Measurements from ENCODE around the gene SLC24A4. TPM values are rescaled to one million over a fixed set of nuclear protein-coding genes. Genes with fewer than 3 reads are reported as not detected.

The SLC24A4 gene
- total RNA-seq, 1 donor from 2014 or later: 0.82 TPM

DNA sequence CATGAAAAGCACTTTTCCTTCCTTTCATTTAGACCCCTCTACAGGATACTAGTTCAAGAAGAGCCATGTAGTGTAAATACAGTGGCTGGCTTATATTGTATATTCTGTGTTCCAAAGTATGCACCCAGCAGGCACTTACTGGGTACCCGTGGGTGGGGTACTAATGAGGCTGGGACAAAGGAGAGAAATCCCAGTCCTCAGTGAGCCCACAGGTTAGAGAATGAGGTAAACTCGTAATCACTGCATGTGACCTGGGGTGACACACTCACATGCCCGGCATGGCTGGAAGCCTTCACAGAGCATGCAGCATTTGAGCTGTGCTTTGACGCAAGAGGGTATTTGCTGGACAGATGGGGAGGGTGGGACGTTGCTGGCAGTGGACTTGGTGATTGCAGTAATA is 17.1 kb downstream of the SLC24A4 start:
- H3K27me3 Mint-ChIP-seq: peaks cover 72% of the 10 kb centered on the region
- H3K36me3 Mint-ChIP-seq: peaks cover 3% of the 10 kb centered on the region
- no peaks in the 10 kb centered on the region for H3K4me1 Mint-ChIP-seq (ENCODE audit: unreplicated experiment)
- DNase-seq (ENCODE audit: extremely low spot score, unreplicated experiment): no peak
- TF ChIP-seq, protein P1, sequence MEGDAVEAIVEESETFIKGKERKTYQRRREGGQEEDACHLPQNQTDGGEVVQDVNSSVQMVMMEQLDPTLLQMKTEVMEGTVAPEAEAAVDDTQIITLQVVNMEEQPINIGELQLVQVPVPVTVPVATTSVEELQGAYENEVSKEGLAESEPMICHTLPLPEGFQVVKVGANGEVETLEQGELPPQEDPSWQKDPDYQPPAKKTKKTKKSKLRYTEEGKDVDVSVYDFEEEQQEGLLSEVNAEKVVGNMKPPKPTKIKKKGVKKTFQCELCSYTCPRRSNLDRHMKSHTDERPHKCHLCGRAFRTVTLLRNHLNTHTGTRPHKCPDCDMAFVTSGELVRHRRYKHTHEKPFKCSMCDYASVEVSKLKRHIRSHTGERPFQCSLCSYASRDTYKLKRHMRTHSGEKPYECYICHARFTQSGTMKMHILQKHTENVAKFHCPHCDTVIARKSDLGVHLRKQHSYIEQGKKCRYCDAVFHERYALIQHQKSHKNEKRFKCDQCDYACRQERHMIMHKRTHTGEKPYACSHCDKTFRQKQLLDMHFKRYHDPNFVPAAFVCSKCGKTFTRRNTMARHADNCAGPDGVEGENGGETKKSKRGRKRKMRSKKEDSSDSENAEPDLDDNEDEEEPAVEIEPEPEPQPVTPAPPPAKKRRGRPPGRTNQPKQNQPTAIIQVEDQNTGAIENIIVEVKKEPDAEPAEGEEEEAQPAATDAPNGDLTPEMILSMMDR (conservative IDR thresholded peaks at IDR 0.05): no peak
- no peak overlapping the region for H3K4me3 Mint-ChIP-seq
- peaks cover 12% of the 10 kb centered on the region for H3K9me3 Mint-ChIP-seq
- no peak overlapping the region for H3K27ac Mint-ChIP-seq

DNA sequence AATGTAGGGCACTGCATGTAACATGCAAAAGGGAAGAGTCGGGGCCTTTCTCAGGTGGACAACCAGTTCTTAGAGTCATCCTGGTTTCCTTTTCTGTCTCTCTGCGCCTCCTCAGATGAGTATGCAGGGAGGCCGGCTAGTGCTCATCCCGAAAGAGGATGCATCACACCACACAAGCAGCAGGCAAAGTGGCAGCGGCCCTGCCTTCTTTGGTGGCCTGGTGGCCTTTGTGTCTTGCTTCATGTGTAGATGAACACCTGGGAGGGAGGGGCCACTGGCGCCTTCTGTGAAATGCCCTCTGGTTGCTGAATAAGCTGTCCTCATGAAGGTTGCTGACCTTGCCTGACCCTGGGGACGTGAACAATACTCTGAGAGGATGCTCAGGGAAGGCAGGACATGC is 18.0 kb downstream of the SLC24A4 start:
- no peaks in the 10 kb centered on the region for H3K4me1 Mint-ChIP-seq (ENCODE audit: unreplicated experiment)
- TF ChIP-seq, protein P1 (conservative IDR thresholded peaks at IDR 0.05): no peak
- peaks cover 3% of the 10 kb centered on the region for H3K36me3 Mint-ChIP-seq
- no peak for DNase-seq (ENCODE audit: extremely low spot score, unreplicated experiment)
- H3K27me3 Mint-ChIP-seq: peaks cover 77% of the 10 kb centered on the region
- no peak overlapping the region for H3K27ac Mint-ChIP-seq
- peaks cover 12% of the 10 kb centered on the region for H3K9me3 Mint-ChIP-seq
- no peak overlapping the region for H3K4me3 Mint-ChIP-seq

DNA sequence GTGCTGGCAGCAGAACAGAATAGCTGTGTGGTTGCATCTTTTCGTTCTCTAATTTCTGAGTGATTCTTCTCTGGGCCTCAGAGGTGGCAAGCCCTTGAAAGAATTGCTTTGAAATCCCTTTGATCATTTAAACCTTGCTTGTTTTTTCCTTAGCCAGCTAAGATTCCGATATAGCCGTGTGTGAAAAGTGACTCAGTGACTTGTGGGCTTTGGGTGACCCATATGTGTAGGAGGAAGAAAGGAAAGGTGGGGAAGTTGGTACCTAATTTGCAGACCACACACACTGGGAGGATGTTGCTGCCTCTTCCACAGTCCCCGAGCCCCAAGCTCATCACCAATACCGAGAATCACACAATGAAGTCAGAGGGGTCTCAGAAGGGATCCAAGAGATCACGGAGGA is 18.8 kb downstream of the SLC24A4 start:
- Mint-ChIP-seq H3K27ac (no peak overlapping the region), H3K27me3 (peaks cover 75% of the 10 kb centered on the region), H3K4me1 (ENCODE audit: unreplicated experiment) (no peaks in the 10 kb centered on the region), H3K4me3 (no peak overlapping the region), H3K9me3 (peaks cover 12% of the 10 kb centered on the region), H3K36me3 (peaks cover 3% of the 10 kb centered on the region)
- TF ChIP-seq, protein P1 (conservative IDR thresholded peaks at IDR 0.05): no peak
- no peak for DNase-seq (ENCODE audit: extremely low spot score, unreplicated experiment)

DNA sequence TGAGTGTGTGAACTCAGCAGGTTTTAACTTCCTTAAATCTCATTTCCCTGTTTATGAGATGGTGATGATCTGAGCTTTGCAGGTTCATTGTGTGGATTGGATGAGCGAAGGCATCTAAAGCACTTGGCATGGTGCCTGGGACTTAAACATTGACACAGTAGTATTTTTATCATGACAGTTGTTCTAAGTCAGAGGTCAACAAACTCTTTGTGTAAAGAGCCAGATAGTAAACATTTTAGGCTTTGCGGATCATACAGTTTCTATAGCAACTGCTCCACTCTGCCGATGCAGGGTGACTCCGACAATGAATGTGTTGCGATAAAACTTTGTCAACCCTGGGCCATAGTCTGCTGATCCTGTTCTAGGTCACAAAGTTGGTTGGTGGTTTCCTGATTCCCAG is 25.2 kb downstream of the SLC24A4 start:
- TF ChIP-seq, protein P1 (conservative IDR thresholded peaks at IDR 0.05): no peak
- H3K27ac Mint-ChIP-seq: no peak overlapping the region

DNA sequence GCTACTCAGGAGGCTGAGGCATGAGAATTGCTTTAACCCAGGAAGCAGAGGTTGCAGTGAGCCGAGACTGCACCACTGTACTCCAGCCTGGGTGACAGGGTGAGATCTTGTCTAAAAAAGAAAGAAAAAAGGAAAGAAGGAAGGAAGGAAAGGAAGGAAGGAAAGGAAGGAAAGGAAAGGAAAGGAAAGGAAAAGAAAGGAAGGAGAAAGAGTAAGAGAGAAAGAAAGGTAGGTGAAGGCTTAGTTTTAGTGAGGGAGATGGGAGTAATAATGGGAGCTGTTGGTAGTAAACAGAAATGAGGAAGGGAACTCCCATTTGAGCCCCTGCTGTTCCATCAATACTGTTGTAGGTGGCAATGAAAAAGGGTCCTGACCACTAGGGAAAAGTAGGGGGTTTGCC is 28.8 kb downstream of the SLC24A4 start:
- DNase-seq (ENCODE audit: extremely low spot score, unreplicated experiment): no peak
- Mint-ChIP-seq H3K4me1 (ENCODE audit: unreplicated experiment) (no peaks in the 10 kb centered on the region), H3K27ac (no peak overlapping the region), H3K36me3 (no peaks in the 10 kb centered on the region), H3K9me3 (no peaks in the 10 kb centered on the region), H3K27me3 (peaks cover 41% of the 10 kb centered on the region), H3K4me3 (no peak overlapping the region)
- TF ChIP-seq, protein P1 (conservative IDR thresholded peaks at IDR 0.05): no peak

More for the DNA sequence above, 25.2 kb downstream of the SLC24A4 start:
- Mint-ChIP-seq H3K4me3 (no peak overlapping the region), H3K36me3 (peaks cover 3% of the 10 kb centered on the region), H3K9me3 (peaks cover 7% of the 10 kb centered on the region), H3K4me1 (ENCODE audit: unreplicated experiment) (no peaks in the 10 kb centered on the region), H3K27me3 (peaks cover 56% of the 10 kb centered on the region)
- no peak for DNase-seq (ENCODE audit: extremely low spot score, unreplicated experiment)
